CD4-positive, alpha-beta T cell treated with Interleukin-12 subunit alpha and Interleukin-12 subunit beta, for 1 hour (primary cell): ENCODE data around the gene CMBL.
"Not testable (repeated sequence)": the region's sequence is repeated elsewhere in the genome, so short reads cannot be mapped to it uniquely, and the experiment has no call there.

ENCODE experiments used
- DNase-seq: peaks from one replicate; pipeline ENCODE4 v3.0.0-alpha.2; 2020

Gene CMBL

GRCh38 chr5:10253390-10253789, 54.3 kb downstream of the CMBL start:
- DNase-seq: no peak

GRCh38 chr5:10251405-10251804, 56.3 kb downstream of the CMBL start:
- no peak for DNase-seq

DNA sequence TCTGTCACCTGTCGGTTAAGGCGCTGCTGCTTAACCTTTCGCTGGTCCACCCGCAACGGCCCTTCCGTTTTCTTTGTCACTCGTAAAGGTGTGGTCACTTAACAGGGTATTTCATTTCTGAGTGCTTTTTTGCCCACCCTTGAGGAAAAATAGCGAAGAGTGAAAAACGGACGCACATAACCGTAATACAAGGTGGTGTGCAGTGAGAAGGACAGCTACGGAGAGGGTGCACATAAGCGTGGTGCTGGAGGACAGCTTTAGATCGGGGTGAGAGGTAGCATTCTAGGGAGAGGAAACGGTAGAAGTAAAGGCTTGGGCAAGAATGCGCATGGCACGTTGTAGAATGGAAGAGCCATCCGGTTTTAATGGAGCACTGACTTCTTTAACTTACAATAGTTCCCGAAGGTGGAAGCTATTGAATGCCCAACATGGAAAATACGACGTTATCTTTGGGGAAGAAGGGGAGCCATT, 56.9 kb downstream of the CMBL start:
- DNase-seq: peak; percentile 23

- DNase-seq: peak; percentile 95
Measured at GRCh38 chr5:10249948-10250805, 57.5 kb downstream of the CMBL start, which contains the start of gene CCT5. CCT5 (plus strand) TSS chr5:10250280; CDS start chr5:10250341, 61 bp downstream.

DNA sequence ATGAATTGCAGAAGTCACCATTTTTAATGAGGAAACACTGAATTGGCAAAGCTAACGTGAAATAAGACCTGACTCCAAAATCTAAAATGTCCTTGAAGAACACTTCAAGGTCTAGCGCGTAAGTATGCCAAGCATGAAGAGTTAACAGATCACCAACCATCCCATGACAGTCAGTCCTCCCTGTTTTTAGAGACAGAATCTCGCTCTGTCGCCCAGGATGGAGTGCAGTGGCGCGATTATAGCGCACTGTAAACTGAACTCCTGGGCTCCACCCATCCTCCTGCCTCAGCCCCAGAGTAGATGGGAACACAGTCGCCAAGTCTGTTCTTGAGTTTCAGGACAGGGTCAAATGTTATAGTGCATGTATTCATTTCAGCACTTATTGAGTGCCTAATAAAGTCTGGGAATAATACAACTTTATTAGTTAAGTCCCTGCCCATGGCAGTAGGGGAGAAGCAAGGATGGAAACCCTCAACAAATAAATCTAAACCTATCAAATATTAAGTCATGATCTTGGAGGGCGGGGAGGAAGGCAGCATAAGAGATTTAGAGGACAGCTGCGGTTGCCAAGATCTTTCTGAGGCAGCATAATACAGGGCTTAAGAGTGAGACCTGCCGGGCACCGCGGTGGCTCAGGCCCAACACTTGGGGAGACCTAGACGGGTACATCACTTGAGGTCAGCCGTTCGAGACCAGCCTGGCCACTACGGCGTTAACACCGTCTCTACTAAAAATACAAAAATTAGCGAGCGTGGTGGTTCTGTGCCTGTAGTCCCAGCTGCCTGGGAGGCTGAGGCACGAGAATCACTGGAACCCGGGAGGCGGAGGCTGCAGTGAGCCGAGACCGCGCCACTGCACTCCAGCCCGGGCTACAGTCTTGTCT, 59.1 kb downstream of the CMBL start:
- no peak for DNase-seq

- not testable (repeated sequence) for DNase-seq
Measured at GRCh38 chr5:10247217-10247616, 60.5 kb downstream of the CMBL start.

GRCh38 chr5:10246761-10247160, 60.9 kb downstream of the CMBL start:
- no peak for DNase-seq

GRCh38 chr5:10244342-10244944, 63.3 kb downstream of the CMBL start:
- no peak for DNase-seq

- no peak for DNase-seq
Measured at GRCh38 chr5:10243660-10244240, 64.0 kb downstream of the CMBL start.

DNA sequence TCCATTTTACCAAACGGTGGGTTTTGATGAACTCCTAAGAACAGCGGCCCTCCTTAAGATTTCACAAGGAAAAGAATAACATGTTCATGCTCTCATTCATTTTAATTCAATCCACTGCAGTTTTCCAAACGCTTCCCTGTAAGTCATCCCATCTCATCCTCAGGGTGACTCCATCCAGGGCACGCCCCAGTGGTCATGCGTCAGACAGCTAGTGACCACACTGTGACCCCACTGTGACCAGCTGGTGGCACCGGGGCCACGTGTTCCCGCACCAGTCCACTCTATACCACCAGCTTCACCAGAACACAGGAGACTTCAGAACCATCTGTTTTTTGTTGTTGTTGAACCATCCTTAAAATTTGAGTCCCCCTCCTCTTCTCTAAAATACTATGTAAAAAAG, 72.4 kb downstream of the CMBL start:
- DNase-seq: no peak

DNA sequence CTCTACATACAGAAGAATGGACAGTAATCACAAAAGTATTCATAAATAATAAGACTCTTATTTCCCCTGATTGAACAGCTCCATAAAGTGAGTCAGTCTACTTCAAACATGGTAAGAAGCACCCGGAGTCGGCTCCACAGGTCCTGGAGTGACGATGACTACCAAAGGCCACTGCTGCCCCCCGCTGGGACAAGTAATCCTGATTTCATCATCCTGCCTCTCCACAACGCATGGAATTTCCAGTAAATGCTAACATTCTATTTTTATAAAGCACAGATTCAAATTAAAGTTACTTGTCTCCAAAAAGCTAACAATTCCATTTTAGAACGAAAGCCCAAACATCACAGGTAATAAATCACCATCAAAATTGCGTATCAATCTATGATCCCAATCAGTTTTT, 74.2 kb downstream of the CMBL start:
- no peak for DNase-seq

DNA sequence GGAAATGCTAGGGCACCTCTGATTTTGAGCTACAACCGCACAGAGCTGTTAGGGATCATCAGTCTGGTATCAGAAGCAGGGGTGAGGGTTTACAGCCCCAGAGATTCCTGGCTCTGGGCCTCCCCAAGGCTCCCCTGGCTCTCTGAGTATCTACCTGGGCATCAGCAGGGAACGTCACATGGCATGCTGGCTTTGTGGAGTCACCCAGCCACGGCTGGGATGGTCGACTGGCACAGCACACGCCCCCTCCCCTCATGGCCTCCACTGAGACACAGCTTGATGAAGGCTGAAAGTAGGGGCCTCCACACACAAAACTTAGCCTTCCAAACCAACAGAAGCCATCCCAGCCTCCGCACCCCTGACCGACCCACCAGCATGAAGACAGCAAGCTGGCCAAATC, 74.7 kb downstream of the CMBL start:
- DNase-seq: no peak

DNA sequence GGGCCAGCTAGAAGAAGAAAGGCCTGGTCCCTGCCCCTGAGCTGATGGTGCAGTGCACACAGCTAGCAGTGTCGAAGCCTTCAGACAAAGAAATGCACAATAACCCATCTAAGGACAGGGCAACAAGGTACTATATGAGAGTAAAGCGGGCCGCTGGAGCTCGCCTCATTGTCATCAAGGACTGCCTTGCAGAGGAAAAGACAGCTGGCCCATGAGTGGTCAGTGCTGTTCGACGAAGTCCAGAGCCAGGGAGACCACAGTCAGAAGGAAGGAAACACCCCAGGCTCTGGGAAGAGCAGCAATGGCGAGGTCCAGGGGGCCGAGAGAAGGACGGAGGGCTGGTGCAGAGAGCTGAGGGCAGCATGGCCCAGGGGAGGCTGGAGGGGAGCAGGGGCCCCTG, 75.3 kb downstream of the CMBL start:
- DNase-seq: no peak

GRCh38 chr5:10229306-10230048, 78.2 kb downstream of the CMBL start:
- no peak for DNase-seq

DNA sequence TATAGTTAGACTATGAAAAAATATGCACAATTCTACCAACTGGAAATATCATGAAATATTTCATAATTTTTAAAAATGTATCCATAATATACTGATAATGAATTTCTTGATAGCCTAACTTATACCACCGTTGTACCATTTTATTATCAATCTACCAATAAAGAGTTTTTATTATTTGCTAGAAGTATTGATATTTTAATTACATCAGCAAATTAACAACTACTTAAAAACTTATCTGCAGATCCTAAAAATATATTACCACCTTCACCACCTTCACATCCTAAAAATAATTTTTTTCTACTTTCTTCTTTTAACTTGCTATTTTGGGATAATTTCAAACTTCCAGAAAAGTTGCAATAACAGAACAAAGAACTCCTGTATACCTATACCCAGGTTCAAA, 79.4 kb downstream of the CMBL start:
- DNase-seq: no peak
